Medulla oblongata (tissue), 1 donor: ENCODE results near the gene RNU1-2.
"Not testable (repeated sequence)": the region's sequence is repeated elsewhere in the genome, so short reads cannot be mapped to it uniquely, and the experiment has no call there.

Experiments
- DNase-seq: peaks from one replicate; pipeline ENCODE4 v3.0.0-alpha.2; 2015; ENCODE audit errors: extremely low spot score

The RNU1-2 gene

GRCh38 chr1:16907870-16908758, 12.3 kb downstream of the RNU1-2 start:
- no peak for DNase-seq

- not testable (repeated sequence) for DNase-seq
These were observed 16.3 kb downstream of the RNU1-2 start for GRCh38 chr1:16911851-16912721.

GRCh38 chr1:16912742-16913141, 17.0 kb downstream of the RNU1-2 start:
- DNase-seq, result peak; percentile 78

GRCh38 chr1:16913181-16913832, 17.5 kb downstream of the RNU1-2 start:
- no peak for DNase-seq

GRCh38 chr1:16913833-16914662, 18.3 kb downstream of the RNU1-2 start:
- DNase-seq, result peak; percentile 99

- DNase-seq, result not testable (repeated sequence)
These were observed 19.3 kb downstream of the RNU1-2 start for GRCh38 chr1:16914928-16915626.

- peak; percentile 68 for DNase-seq
These were observed 19.8 kb downstream of the RNU1-2 start for GRCh38 chr1:16915627-16915973.

- not testable (repeated sequence) for DNase-seq
These were observed 20.5 kb downstream of the RNU1-2 start for GRCh38 chr1:16916036-16916880.

GRCh38 chr1:16918371-16918770, 22.6 kb downstream of the RNU1-2 start:
- DNase-seq, result no peak

- DNase-seq, result not testable (repeated sequence)
These were observed 23.3 kb downstream of the RNU1-2 start for GRCh38 chr1:16918936-16919665.

GRCh38 chr1:16920951-16921350, 25.2 kb downstream of the RNU1-2 start:
- no peak for DNase-seq

- DNase-seq, result peak; percentile 63
These were observed 25.8 kb downstream of the RNU1-2 start, which contains the start of gene CROCC for GRCh38 chr1:16921391-16922185. CROCC (plus strand) TSS chr1:16921931; CDS start chr1:16922019, 88 bp downstream.

- DNase-seq, result peak; percentile 3
These were observed 26.7 kb downstream of the RNU1-2 start for GRCh38 chr1:16922466-16922865.

GRCh38 chr1:16922885-16923431, 27.2 kb downstream of the RNU1-2 start:
- no peak for DNase-seq

GRCh38 chr1:16924216-16924918, 28.6 kb downstream of the RNU1-2 start:
- DNase-seq, result no peak

- DNase-seq, result no peak
These were observed 29.2 kb downstream of the RNU1-2 start for GRCh38 chr1:16924919-16925477.
